H9 (cell line): Measurements from ENCODE around the gene DENND6B. TPM values are rescaled to one million over a fixed set of nuclear protein-coding genes. Genes with fewer than 3 reads are reported as not detected.

Experiments used
- DNase-seq: peaks from one replicate; pipeline ENCODE4 v3.0.0-alpha.2; 2017
- H2AFZ ChIP-seq: one replicate; pipeline ENCODE4 v1.6.1; 2013; ENCODE audit warnings: mild to moderate bottlenecking, low read length, control low read depth, moderate library complexity
- H2AK5ac ChIP-seq: 2 replicates; pipeline ENCODE4 v1.6.1; 2013; ENCODE audit warnings: low read length, control low read depth, mixed read lengths; ENCODE audit not compliant: insufficient read length
- H2BK120ac ChIP-seq: one replicate; pipeline ENCODE4 v1.6.1; 2013; ENCODE audit warnings: low read depth, mild to moderate bottlenecking, low read length, control low read depth, inconsistent platforms; ENCODE audit not compliant: poor library complexity, severe bottlenecking
- H2BK12ac ChIP-seq: 2 replicates; pipeline ENCODE4 v1.6.1; 2013; ENCODE audit warnings: low read length, control low read depth, mixed read lengths, low read depth; ENCODE audit not compliant: insufficient read length
- H2BK15ac ChIP-seq: 2 replicates; pipeline ENCODE4 v1.6.1; 2013; ENCODE audit warnings: low read depth, low read length, control low read depth
- H2BK20ac ChIP-seq: one replicate; pipeline ENCODE4 v1.6.1; 2013; ENCODE audit warnings: low read depth, mild to moderate bottlenecking, low read length, control low read depth, inconsistent platforms; ENCODE audit not compliant: poor library complexity, severe bottlenecking
- H2BK5ac ChIP-seq: 2 replicates; pipeline ENCODE4 v1.6.1; 2013; ENCODE audit warnings: low read length, control low read depth, mixed read lengths; ENCODE audit not compliant: insufficient read length
- H3K14ac ChIP-seq: 2 replicates; pipeline ENCODE4 v1.6.1; 2013; ENCODE audit warnings: low read length, control low read depth; ENCODE audit not compliant: insufficient read depth
- H3K18ac ChIP-seq: 2 replicates; pipeline ENCODE4 v1.6.1; 2013; ENCODE audit warnings: low read depth, mild to moderate bottlenecking, mixed read lengths, low read length, control low read depth; ENCODE audit not compliant: insufficient read length
- H3K23ac ChIP-seq: 2 replicates; pipeline ENCODE4 v1.6.1; 2013; ENCODE audit warnings: low read length, control low read depth, mixed read lengths, low read depth; ENCODE audit not compliant: insufficient read length
- H3K23me2 ChIP-seq: 2 replicates; pipeline ENCODE4 v1.6.1; 2013; ENCODE audit warnings: low read depth, mild to moderate bottlenecking, mixed read lengths, low read length, control low read depth; ENCODE audit not compliant: insufficient read length, poor library complexity, severe bottlenecking
- H3K27ac ChIP-seq: 2 replicates; pipeline ENCODE4 v1.5.1; 2013; ENCODE audit warnings: low read length, control low read depth, mixed read lengths, low read depth; ENCODE audit not compliant: insufficient read length
- H3K27me3 ChIP-seq: 2 replicates; pipeline ENCODE4 v1.6.1; 2013; ENCODE audit warnings: low read length, control low read depth, inconsistent platforms; ENCODE audit not compliant: insufficient read depth
- H3K4ac ChIP-seq: 2 replicates; pipeline ENCODE4 v1.6.1; 2013; ENCODE audit warnings: low read depth, mild to moderate bottlenecking, control low read depth, inconsistent platforms, low read length, moderate library complexity
- H3K4me1 ChIP-seq: 2 replicates; pipeline ENCODE4 v1.6.1; 2013; ENCODE audit warnings: low read length, control low read depth, inconsistent platforms; ENCODE audit not compliant: insufficient read depth
- H3K4me2 ChIP-seq: 2 replicates; pipeline ENCODE4 v1.6.1; 2013; ENCODE audit warnings: low read length, control low read depth, mixed read lengths; ENCODE audit not compliant: insufficient read length, insufficient read depth
- H3K56ac ChIP-seq: 2 replicates; pipeline ENCODE4 v1.6.1; 2013; ENCODE audit warnings: low read depth, mild to moderate bottlenecking, mixed read lengths, low read length, control low read depth; ENCODE audit not compliant: insufficient read length
- H3K79me1 ChIP-seq: 2 replicates; pipeline ENCODE4 v1.6.1; 2013; ENCODE audit warnings: low read depth, mild to moderate bottlenecking, moderate library complexity, low read length, control low read depth, inconsistent platforms; ENCODE audit not compliant: insufficient read depth, poor library complexity, severe bottlenecking
- H3K79me2 ChIP-seq: 2 replicates; pipeline ENCODE4 v1.6.1; 2013; ENCODE audit warnings: low read length, control low read depth, inconsistent platforms; ENCODE audit not compliant: insufficient read depth
- H3K9ac ChIP-seq: 2 replicates; pipeline ENCODE4 v1.6.1; 2013; ENCODE audit warnings: low read length, control low read depth, mixed read lengths; ENCODE audit not compliant: insufficient read length; ENCODE audit errors: extremely low read depth
- H3K9me3 ChIP-seq: one replicate; pipeline ENCODE4 v1.6.1; 2013; ENCODE audit warnings: low read depth, low read length, inconsistent platforms; ENCODE audit not compliant: control insufficient read depth
- H3T11ph ChIP-seq: one replicate; pipeline ENCODE4 v1.6.1; 2013; ENCODE audit warnings: mild to moderate bottlenecking, low read length, control low read depth, inconsistent platforms
- H4K20me1 ChIP-seq: one replicate; pipeline ENCODE4 v1.6.1; 2013; ENCODE audit not compliant: control insufficient read depth, insufficient read length, insufficient read depth
- H4K5ac ChIP-seq: 2 replicates; pipeline ENCODE4 v1.6.1; 2013; ENCODE audit warnings: low read depth, mild to moderate bottlenecking, mixed read lengths, low read length, control low read depth; ENCODE audit not compliant: insufficient read length
- H4K8ac ChIP-seq: replicated peaks from 2 replicates; pipeline ENCODE4 v1.6.1; 2013; ENCODE audit warnings: low read length, control low read depth, mixed read lengths, low read depth; ENCODE audit not compliant: insufficient read length
- H4K91ac ChIP-seq: 2 replicates; pipeline ENCODE4 v1.6.1; 2013; ENCODE audit warnings: low read depth, mild to moderate bottlenecking, moderate library complexity, mixed read lengths, low read length, control low read depth; ENCODE audit not compliant: insufficient read length
- H3K27ac Mint-ChIP-seq, 3 experiments: 2 replicates in 2 of 3; 3 replicates in 1 of 3; pipeline ENCODE4 v1.8.0; 2020 to 2021; ENCODE audit warnings: mixed read lengths in 3 of 3, mild to moderate bottlenecking in 1 of 3, moderate library complexity in 1 of 3
- H3K27me3 Mint-ChIP-seq: 2 replicates; pipeline ENCODE4 v1.8.0; 2021; ENCODE audit warnings: low read depth, mild to moderate bottlenecking, moderate library complexity, mixed read lengths
- H3K36me3 Mint-ChIP-seq, 3 experiments: 2 replicates in 2 of 3; 3 replicates in 1 of 3; pipeline ENCODE4 v1.8.0; 2020 to 2021; ENCODE audit warnings: low read depth in 3 of 3, mixed read lengths in 3 of 3; ENCODE audit not compliant: insufficient read depth in 1 of 3
- H3K4me1 Mint-ChIP-seq, 2 experiments: 2 replicates each; pipeline ENCODE4 v1.8.0; 2020; ENCODE audit warnings: mixed read lengths in 2 of 2
- H3K4me3 Mint-ChIP-seq, 2 experiments: 2 replicates in 1 of 2; 3 replicates in 1 of 2; pipeline ENCODE4 v1.8.0; 2020 to 2021; ENCODE audit warnings: mild to moderate bottlenecking in 2 of 2, mixed read lengths in 2 of 2, moderate library complexity in 1 of 2
- H3K9me3 Mint-ChIP-seq, 2 experiments: 2 replicates in 1 of 2; 3 replicates in 1 of 2; pipeline ENCODE4 v1.8.0; 2020; ENCODE audit warnings: mild to moderate bottlenecking in 2 of 2, mixed read lengths in 2 of 2, moderate library complexity in 1 of 2
- CTCF ChIP-seq: fragments of 200-600 bp; sonication (generic); conservative IDR thresholded peaks from 3 replicates; pipeline ENCODE4 v1.8.0; 2021; ENCODE audit warnings: antibody characterized with exemption, mild to moderate bottlenecking
- WGBS: extraction: QIAGEN DNeasy Blood & Tissue Kit; methylation state at CpG from one replicate; pipeline ENCODE4 v1.1.7; 2013; ENCODE audit warnings: missing lambda C conversion rate, low lambda C conversion rate, mixed read lengths; ENCODE audit not compliant: insufficient read length; ENCODE audit errors: extremely low coverage; 5-methylcytosine and 5-hydroxymethylcytosine counted together
- total RNA-seq: library from RNA; stranded (reverse); gene quantifications from 2 replicates; pipeline ENCODE4 v1.2.1, GENCODE V29; 2021

Gene DENND6B
- total RNA-seq, 1 experiment from 2014 or later, result 1.5 TPM

- H3K56ac ChIP-seq, result no peak overlapping the region
- no peak overlapping the region for H3K9ac ChIP-seq
- DNase-seq, result no peak
- H3K23ac ChIP-seq, result no peak overlapping the region
- no peak overlapping the region for H2BK12ac ChIP-seq
- H3K4me3 Mint-ChIP-seq, result no peak overlapping the region
- H2BK120ac ChIP-seq, result no peak overlapping the region
- H3K4me1 Mint-ChIP-seq, result peaks cover 4 to 5% of the 10 kb centered on the region in 2 experiments
- H3K14ac ChIP-seq, result no peak overlapping the region
- H4K5ac ChIP-seq, result no peak overlapping the region
- no peaks in the 10 kb centered on the region for H3K36me3 Mint-ChIP-seq
- no peaks in the 10 kb centered on the region for H3K79me1 ChIP-seq
- H3T11ph ChIP-seq, result no peak overlapping the region
- no peaks in the 10 kb centered on the region for H3K23me2 ChIP-seq
- TF ChIP-seq CTCF, result no peak
- H3K9me3 Mint-ChIP-seq, result no peaks in the 10 kb centered on the region
- no peak overlapping the region for H2BK20ac ChIP-seq
- H3K27me3 Mint-ChIP-seq, result peaks cover 19% of the 10 kb centered on the region
- H3K4ac ChIP-seq, result no peak overlapping the region
- H4K20me1 ChIP-seq, result peaks cover 2% of the 10 kb centered on the region
- no peak overlapping the region for H2AK5ac ChIP-seq
- H3K27me3 ChIP-seq, result no peaks in the 10 kb centered on the region
- no peaks in the 10 kb centered on the region for H3K9me3 ChIP-seq
- no peak overlapping the region for H2BK15ac ChIP-seq
- H3K4me1 ChIP-seq, result no peaks in the 10 kb centered on the region
- no peak overlapping the region for H4K8ac ChIP-seq
- no peak overlapping the region for H2BK5ac ChIP-seq
- H3K18ac ChIP-seq, result no peak overlapping the region
- no peak overlapping the region for H3K4me2 ChIP-seq
- no peak overlapping the region for H3K27ac Mint-ChIP-seq
- H4K91ac ChIP-seq, result no peak overlapping the region
- H3K79me2 ChIP-seq, result no peaks in the 10 kb centered on the region
- WGBS, result no CpG with 5 or more reads among the region's 7 CpGs
- H3K27ac ChIP-seq, result no peak overlapping the region
- no peak overlapping the region for H2AFZ ChIP-seq
These were observed 9.1 kb downstream of the DENND6B start for GRCh38 chr22:50317674-50318073.
